GM18502 (cell line): ENCODE data around the gene HNRNPUL1.
"Not testable (repeated sequence)": the region's sequence is repeated elsewhere in the genome, so short reads cannot be mapped to it uniquely, and the experiment has no call there.

Experiments
- ATAC-seq: cut with Tn5 transposase; IDR thresholded peaks from one replicate; pipeline ENCODE4 v1.9.1; 2021; ENCODE audit warnings: mild to moderate bottlenecking; ENCODE audit not compliant: unreplicated experiment, poor library complexity

Gene HNRNPUL1

GRCh38 chr19:41263850-41264580, at the start of gene HNRNPUL1:
HNRNPUL1 (plus strand) TSS chr19:41264372; CDS start chr19:41264504, 132 bp downstream.
- peak; percentile 70 for ATAC-seq

DNA sequence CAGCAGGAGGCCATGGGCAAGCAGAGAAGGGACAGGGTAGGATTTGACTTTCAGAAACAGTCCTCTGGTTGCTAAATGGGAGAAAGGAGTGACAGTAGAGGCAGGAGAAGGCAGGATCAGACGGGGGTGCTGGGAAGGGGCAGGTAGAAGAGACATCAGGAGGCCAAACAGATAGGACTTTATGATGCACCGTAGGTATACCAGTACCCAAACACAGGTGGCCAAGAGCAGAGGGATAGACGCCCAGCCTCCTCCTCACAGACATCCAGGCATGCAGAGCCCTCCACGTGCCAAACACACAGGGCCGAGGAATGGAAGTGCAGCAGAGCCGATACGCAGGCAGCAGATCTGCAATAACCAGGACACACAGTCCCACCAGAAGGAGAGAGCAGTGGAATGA, 46.4 kb upstream of the HNRNPUL1 start:
- ATAC-seq, result no peak

- ATAC-seq, result no peak
Measured at GRCh38 chr19:41218249-41218614, 45.9 kb upstream of the HNRNPUL1 start.

DNA sequence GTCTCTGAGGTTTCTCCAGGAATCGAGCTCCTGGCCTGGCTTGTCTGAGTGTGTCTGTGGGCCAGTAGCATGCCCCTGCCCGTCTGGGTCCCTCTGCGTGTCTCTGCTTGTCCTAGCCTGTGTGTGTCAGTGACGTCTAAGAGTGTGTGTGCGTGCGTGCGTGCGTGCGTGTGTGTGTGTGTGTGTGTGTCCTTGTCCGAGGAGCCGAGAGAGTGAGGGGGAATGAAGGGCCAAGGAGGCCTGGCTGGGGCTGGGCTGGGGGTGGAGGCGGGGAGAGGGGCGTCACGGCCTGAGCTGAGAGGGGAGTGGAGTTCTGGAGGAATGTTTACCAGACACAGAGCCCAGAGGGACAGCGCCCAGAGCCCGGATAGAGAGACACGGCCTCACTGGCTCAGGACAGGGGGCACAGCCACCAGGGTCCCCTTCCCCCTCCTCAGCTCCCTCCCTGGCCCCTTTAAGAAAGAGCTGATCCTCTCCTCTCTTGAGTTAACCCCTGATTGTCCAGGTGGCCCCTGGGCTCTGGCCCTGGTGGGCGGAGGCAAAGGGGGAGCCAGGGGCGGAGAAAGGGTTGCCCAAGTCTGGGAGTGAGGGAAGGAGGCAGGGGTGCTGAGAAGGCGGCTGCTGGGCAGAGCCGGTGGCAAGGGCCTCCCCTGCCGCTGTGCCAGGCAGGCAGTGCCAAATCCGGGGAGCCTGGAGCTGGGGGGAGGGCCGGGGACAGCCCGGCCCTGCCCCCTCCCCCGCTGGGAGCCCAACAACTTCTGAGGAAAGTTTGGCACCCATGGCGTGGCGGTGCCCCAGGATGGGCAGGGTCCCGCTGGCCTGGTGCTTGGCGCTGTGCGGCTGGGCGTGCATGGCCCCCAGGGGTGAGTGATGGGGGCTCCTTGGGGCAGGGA, 45.3 kb upstream of the HNRNPUL1 start, which contains the start of gene AXL:
Gene AXL, plus strand, starts transcription at position 609 of the 893 bp plus-strand sequence. Its CDS starts 170 bp downstream, at position 779.
- no peak for ATAC-seq

DNA sequence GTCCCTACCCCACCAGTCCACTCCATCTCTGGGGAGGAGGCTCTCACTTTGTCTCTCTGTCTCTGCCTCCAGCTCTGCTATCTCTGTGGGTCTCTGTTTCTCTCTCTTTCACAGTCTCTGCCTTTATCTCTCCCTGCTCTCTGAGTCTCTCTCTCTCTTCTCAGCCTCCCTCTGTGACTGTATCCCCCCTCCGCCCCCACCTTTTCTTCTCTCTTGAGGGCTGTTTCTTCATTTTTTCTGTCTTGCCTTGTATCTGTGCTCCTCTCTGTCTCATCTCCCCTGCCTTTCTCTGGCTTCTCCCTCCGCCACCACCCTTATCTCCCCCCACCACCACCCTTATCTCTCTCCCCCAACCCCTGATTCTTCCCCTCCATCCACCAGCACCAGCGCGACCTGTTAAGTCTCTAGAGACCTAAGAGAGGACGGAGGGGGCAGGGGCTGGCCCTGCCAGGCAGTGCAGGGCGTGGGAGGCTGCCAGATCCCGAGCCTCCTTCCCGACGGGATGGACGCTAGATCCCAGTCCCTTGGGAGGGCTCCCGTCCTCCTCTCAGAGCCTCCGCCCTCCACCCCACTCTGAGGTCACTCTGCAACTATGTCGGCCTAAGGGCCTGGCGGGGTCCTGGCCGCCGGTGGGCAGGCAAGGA, 44.1 kb upstream of the HNRNPUL1 start:
- no peak for ATAC-seq

- ATAC-seq, result no peak
Measured at GRCh38 chr19:41220811-41221210, 43.4 kb upstream of the HNRNPUL1 start.

DNA sequence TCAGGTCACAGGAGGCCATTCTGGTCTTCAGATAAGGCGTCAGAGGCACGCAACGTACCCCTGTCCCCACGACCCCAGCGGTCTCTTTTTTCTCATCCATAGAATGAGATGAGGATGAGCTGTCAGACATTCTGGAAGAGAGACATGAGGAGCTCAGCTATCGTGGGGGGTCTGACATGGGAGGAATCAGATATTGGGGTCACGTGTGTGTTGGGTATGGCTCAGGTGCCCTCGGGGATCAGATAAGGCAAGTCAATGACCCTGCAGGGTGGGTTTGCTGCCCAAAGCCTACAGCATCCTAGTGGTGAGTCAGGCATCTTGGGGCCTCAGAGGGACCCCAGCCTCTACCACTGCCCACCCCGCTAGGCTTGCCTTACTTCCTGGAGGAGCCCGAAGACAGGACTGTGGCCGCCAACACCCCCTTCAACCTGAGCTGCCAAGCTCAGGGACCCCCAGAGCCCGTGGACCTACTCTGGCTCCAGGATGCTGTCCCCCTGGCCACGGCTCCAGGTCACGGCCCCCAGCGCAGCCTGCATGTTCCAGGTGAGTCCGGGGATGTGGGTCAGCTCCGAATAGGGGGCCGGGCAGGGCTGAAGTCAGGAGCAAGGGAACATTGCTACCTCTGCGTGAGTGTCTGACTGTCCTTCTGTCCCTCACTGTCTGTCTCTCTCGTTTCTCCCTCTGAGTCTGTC, 42.5 kb upstream of the HNRNPUL1 start:
- no peak for ATAC-seq

DNA sequence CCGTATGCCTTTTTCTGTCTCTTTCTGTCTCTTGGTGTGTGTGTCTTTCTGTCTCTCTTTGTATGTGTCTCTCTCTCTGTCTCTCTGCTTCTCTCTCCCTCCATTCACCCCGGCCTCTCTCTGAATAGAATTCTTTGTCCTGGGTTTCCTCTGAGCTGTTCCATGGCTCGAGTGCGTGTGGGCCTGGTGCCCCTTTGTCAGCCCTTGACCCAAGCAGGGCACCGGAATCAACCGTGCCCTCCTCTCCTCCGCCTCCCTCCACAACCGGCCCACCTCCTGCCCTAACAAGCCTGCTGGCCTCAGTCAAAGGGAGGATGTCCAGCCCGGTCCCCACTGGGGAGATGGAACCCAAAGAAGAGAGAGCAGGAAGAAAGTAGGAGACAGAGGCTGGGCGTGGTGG, 41.9 kb upstream of the HNRNPUL1 start:
- ATAC-seq, result no peak

DNA sequence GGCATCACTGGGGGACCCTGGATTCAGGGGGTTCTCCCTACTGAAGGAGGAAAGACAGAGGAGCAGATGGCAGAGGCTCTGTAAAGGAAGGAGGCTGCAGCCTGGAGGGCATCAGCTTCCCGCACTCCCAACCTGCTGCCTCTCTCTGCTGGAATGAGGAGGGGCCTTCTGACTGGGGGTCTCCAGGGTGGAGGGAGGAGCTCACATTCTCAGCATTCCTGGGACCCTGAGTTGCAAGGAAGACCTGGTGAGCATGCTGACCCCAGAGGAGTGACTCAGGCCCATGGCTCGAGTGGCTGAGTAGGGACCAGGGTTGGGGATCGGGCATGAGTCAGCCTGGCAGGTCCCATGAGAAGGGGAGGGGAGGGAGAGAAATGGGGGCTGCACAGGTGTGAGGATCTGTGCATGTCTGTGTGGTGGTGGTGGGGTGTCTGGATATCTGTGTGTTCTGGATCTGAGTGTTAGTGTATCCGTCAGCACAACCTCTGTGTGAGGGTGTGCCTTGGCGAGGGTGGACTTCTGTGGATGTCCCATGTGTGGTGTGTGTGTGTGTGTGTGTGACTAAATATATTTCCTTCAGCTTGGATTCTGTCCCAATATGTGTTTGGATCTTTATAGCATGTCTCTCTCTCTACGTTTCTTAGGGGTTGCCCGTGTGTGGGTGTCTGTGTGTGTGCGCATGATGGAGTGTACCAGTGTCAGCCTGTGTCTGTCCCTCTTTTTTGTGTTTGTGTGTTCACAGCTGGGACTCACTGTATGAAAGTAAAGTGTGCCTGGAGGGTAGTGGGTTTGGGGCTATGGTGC, 40.5 kb upstream of the HNRNPUL1 start:
- ATAC-seq, result no peak

DNA sequence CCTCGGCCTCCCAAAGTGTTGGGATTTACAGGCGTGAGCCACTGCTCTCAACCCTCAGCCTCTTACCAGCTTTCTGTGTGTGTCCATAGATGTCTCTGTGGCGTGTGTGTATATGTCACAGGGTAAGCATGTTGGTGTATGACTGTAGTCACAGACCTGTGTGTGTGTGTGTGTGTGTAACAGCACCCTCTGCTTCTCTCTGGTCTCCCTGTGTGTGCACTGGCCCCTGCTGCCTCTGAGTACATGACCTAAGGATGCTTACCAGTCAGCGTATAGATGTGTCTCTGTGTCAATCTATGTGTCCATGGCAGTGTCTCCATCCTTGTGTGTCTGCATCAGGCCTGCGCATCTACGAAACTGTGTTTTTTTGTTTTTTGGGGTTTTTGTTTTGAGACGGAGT, 39.5 kb upstream of the HNRNPUL1 start:
- no peak for ATAC-seq

GRCh38 chr19:41225238-41226052, 38.7 kb upstream of the HNRNPUL1 start:
- ATAC-seq, result no peak

- no peak for ATAC-seq
Measured at GRCh38 chr19:41226053-41226873, 37.9 kb upstream of the HNRNPUL1 start.

GRCh38 chr19:41226874-41227390, 37.2 kb upstream of the HNRNPUL1 start:
- ATAC-seq, result no peak

DNA sequence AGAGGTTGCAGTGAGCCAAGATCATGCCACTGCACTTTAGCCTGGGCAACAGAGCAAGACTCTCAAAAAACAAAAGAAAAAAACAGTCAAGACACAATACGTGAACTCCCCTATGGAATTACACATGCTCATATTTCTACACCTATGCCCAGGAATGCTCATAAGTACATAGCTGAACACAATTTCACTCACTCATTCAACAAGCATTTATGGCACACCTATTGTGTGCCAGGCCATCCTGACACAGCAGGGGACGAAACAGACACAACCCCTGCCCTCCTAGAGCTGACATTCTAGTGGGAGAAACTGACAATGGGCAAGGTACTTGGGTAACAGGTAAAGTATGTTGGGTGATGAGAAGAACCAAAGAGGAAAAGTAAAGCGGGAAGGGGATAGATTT, 35.7 kb upstream of the HNRNPUL1 start:
- no peak for ATAC-seq

GRCh38 chr19:41229338-41229737, 34.8 kb upstream of the HNRNPUL1 start:
- ATAC-seq, result not testable (repeated sequence)

GRCh38 chr19:41230067-41230857, 33.9 kb upstream of the HNRNPUL1 start:
- no peak for ATAC-seq

- no peak for ATAC-seq
Measured at GRCh38 chr19:41232686-41233085, 31.5 kb upstream of the HNRNPUL1 start.
